HepG2 (cell line): ENCODE measurements around the gene HUNK. TPM values are rescaled to one million over a fixed set of nuclear protein-coding genes. Genes with fewer than 3 reads are reported as not detected.

Source experiments
- ATAC-seq: fragments of 200-7000 bp; cut with Tn5 transposase; 3 replicates; pipeline ENCODE4 v1.9.1; 2020; ENCODE audit warnings: mild to moderate bottlenecking, moderate library complexity
- BruUV-seq: library from RNA; stranded (reverse); fragments of 400-500 nt; replicated peaks from 2 replicates; lab custom pipeline; 2021; lab: Mats Ljungman, UMichigan
- CTCF ChIA-PET: fragments of 300-600 bp; formaldehyde crosslinking; extraction: SDS; loops from one replicate; lab custom pipeline; 2021; ENCODE audit warnings: low total read pairs, inconsistent platforms, low intra/inter-chr PET ratio; lab: Yijun Ruan, JAX
- POLR2A ChIA-PET: fragments of 350-600 bp; sonication (Branson Sonifier 250); formaldehyde crosslinking; loops from one replicate; lab custom pipeline; 2020; ENCODE audit warnings: antibody characterized with exemption, inconsistent platforms; lab: Yijun Ruan, JAX
- DNase-seq: peaks from one replicate; pipeline ENCODE4 v3.0.0-alpha.2; 2015; ENCODE audit warnings: low spot score
- FAIRE-seq: peaks from 3 replicates; lab custom pipeline; 2011; peaks lifted over from hg19 to GRCh38; lab: Jason Lieb, UNC
- H2AFZ ChIP-seq: one replicate; pipeline ENCODE4 v1.6.1; 2011; ENCODE audit warnings: low read length, inconsistent platforms
- H3K27ac ChIP-seq: fragments of 300-600 bp; 3 replicates; pipeline ENCODE4 v1.8.0; 2011; ENCODE audit warnings: mixed run types, mild to moderate bottlenecking, mixed read lengths, low read length, inconsistent platforms; ENCODE audit not compliant: insufficient read depth; ENCODE audit errors: extremely low read length
- H3K27me3 ChIP-seq, 2 experiments: fragments of 200-600 bp in 1 of 2; 2 replicates in 1 of 2; 3 replicates in 1 of 2; pipeline versions ENCODE4 v1.6.0 to v1.8.0; 2011; ENCODE audit warnings: low read length in 2 of 2, mild to moderate bottlenecking in 2 of 2, moderate library complexity in 2 of 2, inconsistent platforms in 1 of 2; ENCODE audit not compliant: insufficient read depth in 2 of 2, control insufficient read depth in 1 of 2
- H3K36me3 ChIP-seq, 2 experiments: fragments of 200-600 bp in 1 of 2; replicated peaks in 1 of 2; 2 replicates in 1 of 2; 3 replicates in 1 of 2; pipeline versions ENCODE4 v1.5.1 to v1.8.0; 2011; ENCODE audit warnings: low read length in 2 of 2, inconsistent platforms in 1 of 2; ENCODE audit not compliant: insufficient read depth in 2 of 2, control insufficient read depth in 1 of 2
- H3K4me1 ChIP-seq: 2 replicates; pipeline ENCODE4 v1.5.1; 2012; ENCODE audit warnings: low read length, inconsistent platforms; ENCODE audit not compliant: insufficient read depth
- H3K4me2 ChIP-seq: 2 replicates; pipeline ENCODE4 v1.6.0; 2011; ENCODE audit warnings: low read depth, low read length, inconsistent platforms
- H3K4me3 ChIP-seq, 3 experiments: fragments of 200-600 bp in 1 of 3; sonication (generic), shearing (Covaris generic) in 1 of 3; replicated peaks in 1 of 3; 2 replicates each; pipeline ENCODE4 v1.5.1; 2011 to 2016; ENCODE audit warnings: low read length in 3 of 3, inconsistent platforms in 2 of 3, low read depth in 2 of 3, mild to moderate bottlenecking in 2 of 3, control low read depth in 1 of 3, mixed read lengths in 1 of 3; ENCODE audit not compliant: insufficient read depth in 1 of 3
- H3K79me2 ChIP-seq: one replicate; pipeline ENCODE4 v1.6.1; 2011; ENCODE audit warnings: low read length, inconsistent platforms; ENCODE audit not compliant: insufficient read depth
- H3K9ac ChIP-seq: 2 replicates; pipeline ENCODE4 v1.6.0; 2011; ENCODE audit warnings: mild to moderate bottlenecking, low read depth, low read length, inconsistent platforms; ENCODE audit not compliant: insufficient read depth
- H3K9me3 ChIP-seq: 2 replicates; pipeline ENCODE4 v1.5.1; 2012; ENCODE audit warnings: mild to moderate bottlenecking, low read length
- H4K20me1 ChIP-seq: 2 replicates; pipeline ENCODE4 v1.6.0; 2011; ENCODE audit warnings: inconsistent platforms, mild to moderate bottlenecking, low read length, moderate library complexity; ENCODE audit not compliant: insufficient read depth
- ARID5B ChIP-seq: IDR thresholded peaks from 2 replicates; pipeline ENCODE4 v1.4.0; 2020; ENCODE audit warnings: mild to moderate bottlenecking, missing genetic modification reagents
- CEBPZ ChIP-seq: IDR thresholded peaks from 2 replicates; pipeline ENCODE4 v1.6.1; 2012; ENCODE audit warnings: low read length, improper control_type of control experiment
- JDP2 ChIP-seq: sonication (generic); formaldehyde crosslinking; IDR thresholded peaks from 2 replicates; pipeline ENCODE4 v1.8.1; 2022; ENCODE audit warnings: missing genetic modification reagents, borderline replicate concordance
- SMARCC2 ChIP-seq: fragments of 450-650 bp; IDR thresholded peaks from 2 replicates; pipeline ENCODE4 v1.6.1; 2017; ENCODE audit warnings: antibody characterized with exemption, mild to moderate bottlenecking
- THYN1 ChIP-seq: sonication (generic); formaldehyde crosslinking; IDR thresholded peaks from 2 replicates; pipeline ENCODE4 v1.8.1; 2023; ENCODE audit warnings: low read depth, mild to moderate bottlenecking, moderate library complexity, missing genetic modification reagents, borderline replicate concordance
- ZHX2 ChIP-seq, 2 experiments: sonication (generic) in 1 of 2; formaldehyde crosslinking in 1 of 2; IDR thresholded peaks; 2 replicates each; pipeline versions ENCODE4 v1.6.1 to v1.9.0; 2014 to 2022; ENCODE audit warnings: antibody characterized with exemption in 1 of 2, borderline replicate concordance in 1 of 2, inconsistent platforms in 1 of 2, low read depth in 1 of 2, missing genetic modification reagents in 1 of 2
- ZIK1 ChIP-seq: sonication (generic); formaldehyde crosslinking; IDR thresholded peaks from 2 replicates; pipeline ENCODE4 v1.5.0; 2020; ENCODE audit warnings: mild to moderate bottlenecking, low read depth, missing genetic modification reagents, borderline replicate concordance
- ZNF629 ChIP-seq: sonication (generic); formaldehyde crosslinking; conservative IDR thresholded peaks from 2 replicates; pipeline ENCODE4 v1.5.0; 2020; ENCODE audit warnings: missing genetic modification reagents
- ZSCAN20 ChIP-seq: sonication (generic); formaldehyde crosslinking; IDR thresholded peaks from 2 replicates; pipeline ENCODE4 v1.4.0; 2020; ENCODE audit warnings: missing genetic modification reagents, mild to moderate bottlenecking, borderline replicate concordance
- WGBS: methylation state at CpG from one replicate; pipeline ENCODE4 v1.1.6; 2017; ENCODE audit warnings: low lambda C conversion rate; 5-methylcytosine and 5-hydroxymethylcytosine counted together
- in situ Hi-C: cut with HindIII; loops from 2 replicates; pipeline ENCODE4 v1.10.0; 2017; ENCODE audit warnings: low pct_unique_long_range_greater_than_20kb; ENCODE audit not compliant: extremely low pct_ligation_motif_present
- intact Hi-C: fragments of 100-400 bp; cut with micrococcal nuclease; formaldehyde crosslinking; loops from one replicate; pipeline ENCODE4 v1.10.0; 2022; ENCODE audit not compliant: unreplicated experiment
- polyA plus RNA-seq, 8 experiments: library from polyadenylated mRNA; depleted of rRNA in 3 of 8; stranded (reverse) in 7 of 8; unstranded in 1 of 8; fragments of >200 nt; fragmentation: Illumina TruSeq in 4 of 8; extraction: Trizol in 4 of 8; gene quantifications; 2 replicates each; pipeline versions ENCODE4 v1.2.1 to v1.2.3, GENCODE V29; 2011 to 2016; ENCODE audit warnings: low read depth in 4 of 8, missing spikeins in 1 of 8, mixed read lengths in 1 of 8; ENCODE audit not compliant: insufficient read depth in 1 of 8
- total RNA-seq, 5 experiments: library from RNA; depleted of rRNA; stranded (reverse); fragments of >200 nt; fragmentation: Illumina TruSeq; extraction: Trizol; gene quantifications; 2 replicates each; pipeline ENCODE4 v1.2.3, GENCODE V29; 2016; ENCODE audit warnings: low read depth in 1 of 5

Gene HUNK
- total and polyA plus RNA-seq, 2 of the 13 experiments (the other 11 are each of a cell fraction or from before 2014, with no cell fraction given), result 1.8 to 1.9 TPM

- CTCF ChIA-PET, result no interaction called here
- DNase-seq, result no peak
- in situ Hi-C loops (no loop called here), intact Hi-C loops (no loop called here)
- Histone ChIP-seq H3K79me2 (no peaks in the 10 kb centered on the region), H3K4me2 (no peak overlapping the region), H3K9me3 (no peaks in the 10 kb centered on the region), H3K4me1 (no peaks in the 10 kb centered on the region), H3K27ac (no peak overlapping the region), H2AFZ (no peak overlapping the region), H4K20me1 (no peaks in the 10 kb centered on the region), H3K9ac (no peak overlapping the region), H3K4me3 (no peak overlapping the region), H3K36me3 (no peaks in the 10 kb centered on the region), H3K27me3 (no peaks in the 10 kb centered on the region)
- no peak for ATAC-seq
- POLR2A ChIA-PET, result no interaction called here
- no TSS peak for BruUV-seq
- FAIRE-seq, result no peak
- 0% methylated on average over 3 of the region's 3 CpGs for WGBS
- TF ChIP-seq ZIK1 (CRISPR knock-in tag) (no peak), CEBPZ (no peak), ZNF629 (CRISPR knock-in tag) (no peak), JDP2 (CRISPR knock-in tag) (no peak), ZSCAN20 (CRISPR knock-in tag) (no peak), ZHX2 (IDR thresholded peaks at IDR 0.05; ENCODE audit: low read depth) (no peak), ZHX2 (CRISPR knock-in tag; IDR thresholded peaks at IDR 0.05; ENCODE audit: borderline replicate concordance) (no peak), ARID5B (CRISPR knock-in tag) (no peak), SMARCC2 (no peak), THYN1 (CRISPR knock-in tag) (no peak)
Observed at GRCh38 chr21:31837618-31838390, 35.0 kb upstream of the HUNK start.
